HG03139 (cell line): Measurements from ENCODE around the gene HPDL.

ENCODE experiments used
- ATAC-seq: cut with Tn5 transposase; IDR thresholded peaks from one replicate; pipeline ENCODE4 v1.9.1; 2021; ENCODE audit not compliant: unreplicated experiment

HPDL gene

GRCh38 chr1:45322486-45323040, 4.1 kb upstream of the HPDL start:
- ATAC-seq, result no peak

- ATAC-seq, result no peak
These were observed 716 bp upstream of the HPDL start for GRCh38 chr1:45325851-45326506.

- ATAC-seq, result no peak
These were observed 1.2 kb downstream of the HPDL start for GRCh38 chr1:45327644-45328515.

- ATAC-seq, result no peak
These were observed 2.0 kb downstream of the HPDL start for GRCh38 chr1:45328680-45329079.

GRCh38 chr1:45329445-45329844, 2.8 kb downstream of the HPDL start:
- no peak for ATAC-seq

GRCh38 chr1:45331436-45332345, 5.0 kb downstream of the HPDL start:
- no peak for ATAC-seq

GRCh38 chr1:45332346-45332720, 5.6 kb downstream of the HPDL start:
- no peak for ATAC-seq

GRCh38 chr1:45334308-45335245, 7.9 kb downstream of the HPDL start:
- no peak for ATAC-seq

- ATAC-seq, result no peak
These were observed 9.2 kb downstream of the HPDL start for GRCh38 chr1:45335855-45336324.

- no peak for ATAC-seq
These were observed 11.1 kb downstream of the HPDL start for GRCh38 chr1:45337630-45338325.

- peak; percentile 79 for ATAC-seq
These were observed 13.3 kb downstream of the HPDL start, which contains the start of the genes MUTYH and TOE1 for GRCh38 chr1:45339789-45340558. MUTYH (minus strand) TSS chr1:45340440; CDS start chr1:45334505, 5,935 bp downstream. TOE1 (plus strand) TSS chr1:45340170; CDS start chr1:45340253, 83 bp downstream.

GRCh38 chr1:45340816-45341466, 14.2 kb downstream of the HPDL start:
- no peak for ATAC-seq

GRCh38 chr1:45344499-45344898, 17.8 kb downstream of the HPDL start:
- ATAC-seq, result no peak

GRCh38 chr1:45345014-45345413, 18.3 kb downstream of the HPDL start:
- no peak for ATAC-seq

GRCh38 chr1:45346473-45346872, 19.8 kb downstream of the HPDL start:
- no peak for ATAC-seq

- no peak for ATAC-seq
These were observed 21.3 kb downstream of the HPDL start for GRCh38 chr1:45348020-45348419.

GRCh38 chr1:45348609-45348965, 21.9 kb downstream of the HPDL start:
- ATAC-seq, result no peak
